NCI-H226 (cell line): ENCODE results near the gene SPO11.

ENCODE experiments used
- DNase-seq: peaks from one replicate; pipeline ENCODE4 v3.0.0-alpha.2; 2015

The SPO11 gene

GRCh38 chr20:57392512-57393271, 63.1 kb downstream of the SPO11 start:
- DNase-seq = no peak
